Activated naive CD8-positive, alpha-beta T cell treated with anti-CD3 and anti-CD28 coated beads, Interleukin-2, amount 10 ng/mL, durations not matched to agents 7 days and 5 days (primary cell): ENCODE measurements around the gene RTP4. TPM values are rescaled to one million over a fixed set of nuclear protein-coding genes. Genes with fewer than 3 reads are reported as not detected.

Experiments used
- ATAC-seq: fragments of 150-1000 bp; cut with Tn5 transposase; one replicate; pipeline ENCODE4 v1.10.0; 2021; ENCODE audit warnings: low read depth, moderate library complexity
- POLR2A ChIA-PET: fragments of 350-600 bp; sonication (Branson Sonifier 250); formaldehyde crosslinking; loops from one replicate; lab custom pipeline; 2021; ENCODE audit warnings: antibody characterized with exemption; lab: Charles Lee
- DNase-seq: peaks from one replicate; pipeline ENCODE4 v3.0.0; 2021
- H3K27ac Mint-ChIP-seq: one replicate; pipeline ENCODE4 v1.8.0; 2022; ENCODE audit warnings: mild to moderate bottlenecking, mixed read lengths
- H3K27me3 Mint-ChIP-seq: one replicate; pipeline ENCODE4 v1.8.0; 2022; ENCODE audit warnings: mild to moderate bottlenecking, moderate library complexity, mixed read lengths
- H3K36me3 Mint-ChIP-seq: one replicate; pipeline ENCODE4 v1.8.0; 2021; ENCODE audit warnings: mild to moderate bottlenecking, mixed read lengths
- H3K4me1 Mint-ChIP-seq: one replicate; pipeline ENCODE4 v1.8.0; 2021; ENCODE audit warnings: mixed read lengths
- H3K4me3 Mint-ChIP-seq: one replicate; pipeline ENCODE4 v1.8.0; 2022; ENCODE audit warnings: mild to moderate bottlenecking, moderate library complexity, mixed read lengths
- H3K9me3 Mint-ChIP-seq: one replicate; pipeline ENCODE4 v1.8.0; 2021; ENCODE audit warnings: mixed read lengths
- total RNA-seq, 2 experiments: library from RNA; stranded (reverse); gene quantifications; one replicate each; pipeline ENCODE4 v1.2.3, GENCODE V29; 2021

The RTP4 gene
- total RNA-seq, 2 experiments from 2014 or later, result 16.9 to 17.1 TPM

GRCh38 chr3:187343670-187344069 lies 24.5 kb upstream of the RTP4 start:
- no peak for DNase-seq
- Mint-ChIP-seq H3K27ac (no peak overlapping the region), H3K27me3 (peaks cover 28% of the 10 kb centered on the region), H3K4me3 (no peak overlapping the region), H3K9me3 (no peaks in the 10 kb centered on the region), H3K4me1 (no peaks in the 10 kb centered on the region), H3K36me3 (no peaks in the 10 kb centered on the region)
- no peak for ATAC-seq
- POLR2A ChIA-PET, result no interaction called here

- Mint-ChIP-seq H3K27me3 (peaks cover 8% of the 10 kb centered on the region), H3K4me1 (no peaks in the 10 kb centered on the region), H3K27ac (no peak overlapping the region)
Observed at GRCh38 chr3:187352581-187353575, 15.3 kb upstream of the RTP4 start.

GRCh38 chr3:187358068-187358467 lies 10.1 kb upstream of the RTP4 start:
- peaks cover 9% of the 10 kb centered on the region for H3K4me1 Mint-ChIP-seq
- no peak for DNase-seq
- no peak overlapping the region for H3K27ac Mint-ChIP-seq
- ATAC-seq, result no peak
- H3K27me3 Mint-ChIP-seq, result no peaks in the 10 kb centered on the region
- no peak overlapping the region for H3K4me3 Mint-ChIP-seq
- POLR2A ChIA-PET, result no interaction called here
- H3K9me3 Mint-ChIP-seq, result no peaks in the 10 kb centered on the region
- no peaks in the 10 kb centered on the region for H3K36me3 Mint-ChIP-seq

More at GRCh38 chr3:187352581-187353575, 15.3 kb upstream of the RTP4 start:
- POLR2A ChIA-PET, result no interaction called here
- DNase-seq (no peak), ATAC-seq (no peak)
- no peak overlapping the region for H3K4me3 Mint-ChIP-seq
- no peaks in the 10 kb centered on the region for H3K36me3 Mint-ChIP-seq
- no peaks in the 10 kb centered on the region for H3K9me3 Mint-ChIP-seq

- Mint-ChIP-seq H3K36me3 (no peaks in the 10 kb centered on the region), H3K9me3 (no peaks in the 10 kb centered on the region), H3K27me3 (no peaks in the 10 kb centered on the region), H3K4me3 (no peak overlapping the region), H3K4me1 (peaks cover 9% of the 10 kb centered on the region), H3K27ac (no peak overlapping the region)
- DNase-seq, result no peak
- ATAC-seq, result no peak
- POLR2A ChIA-PET, result interaction anchor here (1.4 kb wide), 1 partner anchor 8 kb away, joined by 6 read pairs; the partner anchor contains the start of gene RTP4
Observed at GRCh38 chr3:187359798-187360486, 8.2 kb upstream of the RTP4 start.

- peaks cover 9% of the 10 kb centered on the region for H3K4me1 Mint-ChIP-seq
Observed at GRCh38 chr3:187360596-187360995, 7.6 kb upstream of the RTP4 start.

GRCh38 chr3:187361835-187362234 lies 6.3 kb upstream of the RTP4 start:
- POLR2A ChIA-PET, result no interaction called here

More at GRCh38 chr3:187360596-187360995, 7.6 kb upstream of the RTP4 start:
- Mint-ChIP-seq H3K9me3 (peaks cover 2% of the 10 kb centered on the region), H3K27me3 (no peaks in the 10 kb centered on the region), H3K36me3 (peaks cover 3% of the 10 kb centered on the region), H3K4me3 (no peak overlapping the region), H3K27ac (no peak overlapping the region)
- ATAC-seq (no peak), DNase-seq (no peak)
- POLR2A ChIA-PET, result no interaction called here

GRCh38 chr3:187367561-187368103 lies 553 bp upstream of the RTP4 start:
- Mint-ChIP-seq H3K27ac (peak overlapping the region; percentile 97), H3K36me3 (peaks cover 41% of the 10 kb centered on the region), H3K9me3 (peaks cover 10% of the 10 kb centered on the region), H3K4me1 (peaks cover 28% of the 10 kb centered on the region), H3K27me3 (no peaks in the 10 kb centered on the region), H3K4me3 (peak overlapping the region; percentile 98)
- DNase-seq, result peak; percentile 54
- POLR2A ChIA-PET, result interaction anchor here (0.8 to 2.3 kb wide), 8 partner anchors 8 to 1430 kb away, joined by 4 to 7 read pairs (median 4); partner anchors contain the start of genes BCL6, EIF4A2 and TRA2B
- no peak for ATAC-seq

More at GRCh38 chr3:187361835-187362234, 6.3 kb upstream of the RTP4 start:
- peaks cover 7% of the 10 kb centered on the region for H3K36me3 Mint-ChIP-seq
- no peak overlapping the region for H3K27ac Mint-ChIP-seq
- H3K4me1 Mint-ChIP-seq, result peaks cover 10% of the 10 kb centered on the region
- peaks cover 2% of the 10 kb centered on the region for H3K9me3 Mint-ChIP-seq
- ATAC-seq (no peak), DNase-seq (no peak)
- no peak overlapping the region for H3K4me3 Mint-ChIP-seq
- no peaks in the 10 kb centered on the region for H3K27me3 Mint-ChIP-seq

GRCh38 chr3:187369089-187369447 lies 883 bp downstream of the RTP4 start:
- ATAC-seq, result peak; percentile 2
- peaks cover 29% of the 10 kb centered on the region for H3K4me1 Mint-ChIP-seq
- H3K9me3 Mint-ChIP-seq, result peaks cover 10% of the 10 kb centered on the region
- H3K36me3 Mint-ChIP-seq, result peaks cover 54% of the 10 kb centered on the region
- H3K27ac Mint-ChIP-seq, result peak overlapping the region; percentile 97
- no peak for DNase-seq
- POLR2A ChIA-PET, result interaction anchor here (1.0 to 2.3 kb wide), 5 partner anchors 10 to 802 kb away, joined by 3 to 7 read pairs (median 6); partner anchors contain the start of genes EIF4A2 and TBCCD1
- peak overlapping the region; percentile 98 for H3K4me3 Mint-ChIP-seq
- no peaks in the 10 kb centered on the region for H3K27me3 Mint-ChIP-seq

- ATAC-seq (no peak), DNase-seq (no peak)
- Mint-ChIP-seq H3K9me3 (peaks cover 18% of the 10 kb centered on the region), H3K27me3 (no peaks in the 10 kb centered on the region), H3K36me3 (peaks cover 64% of the 10 kb centered on the region), H3K4me3 (peak overlapping the region; percentile 86), H3K4me1 (peaks cover 29% of the 10 kb centered on the region), H3K27ac (peak overlapping the region; percentile 74)
- POLR2A ChIA-PET, result no interaction called here
Observed at GRCh38 chr3:187370051-187370450, 1.9 kb downstream of the RTP4 start.

- POLR2A ChIA-PET, result no interaction called here
- Mint-ChIP-seq H3K9me3 (peaks cover 26% of the 10 kb centered on the region), H3K36me3 (peaks cover 78% of the 10 kb centered on the region), H3K27ac (no peak overlapping the region), H3K4me3 (no peak overlapping the region), H3K4me1 (peaks cover 17% of the 10 kb centered on the region), H3K27me3 (no peaks in the 10 kb centered on the region)
- no peak for ATAC-seq
- no peak for DNase-seq
Observed at GRCh38 chr3:187375581-187375980, 7.4 kb downstream of the RTP4 start.

GRCh38 chr3:187377842-187378241 lies 9.7 kb downstream of the RTP4 start:
- ATAC-seq (no peak), DNase-seq (no peak)
- Mint-ChIP-seq H3K4me1 (peaks cover 7% of the 10 kb centered on the region), H3K9me3 (peaks cover 21% of the 10 kb centered on the region), H3K36me3 (peaks cover 57% of the 10 kb centered on the region), H3K27ac (no peak overlapping the region), H3K4me3 (no peak overlapping the region), H3K27me3 (no peaks in the 10 kb centered on the region)
- POLR2A ChIA-PET, result no interaction called here

- POLR2A ChIA-PET, result no interaction called here
- Mint-ChIP-seq H3K9me3 (peaks cover 12% of the 10 kb centered on the region), H3K4me1 (peaks cover 3% of the 10 kb centered on the region), H3K4me3 (no peak overlapping the region), H3K27ac (no peak overlapping the region), H3K36me3 (peaks cover 13% of the 10 kb centered on the region), H3K27me3 (peaks cover 4% of the 10 kb centered on the region)
- ATAC-seq, result no peak
- DNase-seq, result no peak
Observed at GRCh38 chr3:187382609-187383151, 14.5 kb downstream of the RTP4 start.

- Mint-ChIP-seq H3K36me3 (peaks cover 7% of the 10 kb centered on the region), H3K4me1 (peaks cover 3% of the 10 kb centered on the region), H3K9me3 (peaks cover 9% of the 10 kb centered on the region), H3K27me3 (peaks cover 8% of the 10 kb centered on the region), H3K27ac (no peak overlapping the region), H3K4me3 (no peak overlapping the region)
- DNase-seq (no peak), ATAC-seq (no peak)
- POLR2A ChIA-PET, result no interaction called here
Observed at GRCh38 chr3:187383246-187383645, 15.1 kb downstream of the RTP4 start.
